ENCODE measurements around the gene FAM53A. TPM values are rescaled to one million over a fixed set of nuclear protein-coding genes. Genes with fewer than 3 reads are reported as not detected.
"Not testable (repeated sequence)": the region's sequence is repeated elsewhere in the genome, so short reads cannot be mapped to it uniquely, and the experiment has no call there.

FAM53A gene
- total RNA-seq, 1 donor from 2014 or later: 1.7 TPM

DNA sequence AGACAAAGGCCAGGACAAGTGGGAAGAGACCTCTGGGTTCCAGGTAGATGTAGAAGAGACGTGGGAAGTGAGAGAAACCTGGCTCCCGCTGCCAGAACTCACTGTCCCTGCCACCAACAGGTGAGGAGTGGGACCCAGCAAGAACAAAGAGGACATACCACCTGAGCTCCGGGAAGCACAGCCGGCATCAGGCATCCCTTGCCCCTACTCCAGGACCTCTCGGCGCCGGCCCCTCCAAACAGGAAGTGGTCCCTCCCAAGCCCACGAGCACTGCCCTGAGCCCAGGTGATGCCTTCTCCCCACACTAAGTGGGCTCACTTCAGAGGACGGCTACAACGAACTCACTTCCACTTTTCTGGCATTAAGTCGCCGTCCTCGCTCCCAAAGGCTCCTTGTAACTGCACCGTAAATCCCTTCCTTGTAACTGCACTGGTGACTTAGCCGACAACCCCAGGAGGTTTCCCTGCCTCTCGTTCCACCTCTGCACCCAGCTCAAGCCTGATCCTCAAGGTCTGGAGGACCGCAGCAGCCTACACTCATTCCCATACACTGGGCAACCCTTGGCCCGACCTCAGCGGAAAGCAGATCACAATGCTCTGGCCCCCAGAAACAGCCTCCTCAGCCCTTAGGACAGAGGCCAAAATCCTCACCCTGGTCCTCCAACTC lies 8.8 kb downstream of the FAM53A start:
- TF ChIP-seq, protein P1, sequence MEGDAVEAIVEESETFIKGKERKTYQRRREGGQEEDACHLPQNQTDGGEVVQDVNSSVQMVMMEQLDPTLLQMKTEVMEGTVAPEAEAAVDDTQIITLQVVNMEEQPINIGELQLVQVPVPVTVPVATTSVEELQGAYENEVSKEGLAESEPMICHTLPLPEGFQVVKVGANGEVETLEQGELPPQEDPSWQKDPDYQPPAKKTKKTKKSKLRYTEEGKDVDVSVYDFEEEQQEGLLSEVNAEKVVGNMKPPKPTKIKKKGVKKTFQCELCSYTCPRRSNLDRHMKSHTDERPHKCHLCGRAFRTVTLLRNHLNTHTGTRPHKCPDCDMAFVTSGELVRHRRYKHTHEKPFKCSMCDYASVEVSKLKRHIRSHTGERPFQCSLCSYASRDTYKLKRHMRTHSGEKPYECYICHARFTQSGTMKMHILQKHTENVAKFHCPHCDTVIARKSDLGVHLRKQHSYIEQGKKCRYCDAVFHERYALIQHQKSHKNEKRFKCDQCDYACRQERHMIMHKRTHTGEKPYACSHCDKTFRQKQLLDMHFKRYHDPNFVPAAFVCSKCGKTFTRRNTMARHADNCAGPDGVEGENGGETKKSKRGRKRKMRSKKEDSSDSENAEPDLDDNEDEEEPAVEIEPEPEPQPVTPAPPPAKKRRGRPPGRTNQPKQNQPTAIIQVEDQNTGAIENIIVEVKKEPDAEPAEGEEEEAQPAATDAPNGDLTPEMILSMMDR (IDR thresholded peaks at IDR 0.05): no peak
- no peak overlapping the region for H3K4me3 ChIP-seq
- no peaks in the 10 kb centered on the region for H3K36me3 ChIP-seq
- no peak overlapping the region for H3K27ac ChIP-seq
- intact Hi-C loops (cut with DNase I): no loop called here
- no peaks in the 10 kb centered on the region for H3K4me1 ChIP-seq
- ATAC-seq: no peak
- H3K27me3 ChIP-seq (ENCODE audit: low read depth): no peaks in the 10 kb centered on the region
- no peaks in the 10 kb centered on the region for H3K9me3 ChIP-seq
- no peak for DNase-seq

DNA sequence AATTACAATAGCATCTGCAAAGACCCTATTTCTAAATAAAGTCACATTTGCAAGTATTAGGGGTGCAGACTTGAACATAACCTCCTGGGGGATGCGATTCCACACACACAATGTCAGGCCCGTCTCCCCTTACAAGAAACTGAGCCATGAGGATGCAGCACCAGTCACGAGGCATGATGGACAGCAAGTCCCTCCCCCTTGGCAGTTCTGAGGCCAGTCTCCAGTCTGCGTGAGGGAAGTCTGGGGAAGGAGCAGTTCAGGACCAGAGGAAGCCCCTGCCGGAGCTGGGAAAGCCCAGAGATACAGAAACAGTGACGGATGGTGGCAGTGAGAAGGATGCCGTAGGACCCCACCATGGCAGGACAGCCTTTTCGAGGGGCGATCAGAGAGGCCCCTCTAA lies 9.4 kb downstream of the FAM53A start:
- H3K36me3 ChIP-seq: no peaks in the 10 kb centered on the region
- TF ChIP-seq, protein P1 (IDR thresholded peaks at IDR 0.05): no peak
- intact Hi-C loops (cut with DNase I): no loop called here
- ATAC-seq (no peak), DNase-seq (no peak)
- no peaks in the 10 kb centered on the region for H3K27me3 ChIP-seq (ENCODE audit: low read depth)
- no peak overlapping the region for H3K4me3 ChIP-seq
- no peaks in the 10 kb centered on the region for H3K4me1 ChIP-seq
- no peak overlapping the region for H3K27ac ChIP-seq
- no peaks in the 10 kb centered on the region for H3K9me3 ChIP-seq

DNA sequence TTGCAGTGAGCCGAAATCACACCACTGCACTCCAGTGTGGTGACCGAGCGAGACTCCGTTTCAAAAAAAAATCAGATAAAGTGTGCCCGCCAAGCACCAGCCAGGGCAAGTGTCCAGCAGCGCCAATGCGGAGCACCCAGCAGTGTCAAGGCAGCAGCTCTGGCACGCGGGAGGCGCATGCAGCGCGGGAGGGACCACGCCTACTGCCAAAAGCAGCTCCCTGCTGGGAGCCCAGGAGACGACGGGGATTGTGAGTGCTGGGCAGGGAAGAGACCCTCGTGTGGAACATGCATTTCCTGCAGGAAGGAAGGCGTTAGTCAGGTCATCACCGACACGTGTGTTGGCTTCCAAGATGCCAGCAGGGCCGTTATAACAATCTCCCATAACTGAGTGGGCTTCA lies 10.4 kb downstream of the FAM53A start:
- no peaks in the 10 kb centered on the region for H3K4me1 ChIP-seq
- TF ChIP-seq, protein P1 (IDR thresholded peaks at IDR 0.05): no peak
- ATAC-seq: no peak

DNA sequence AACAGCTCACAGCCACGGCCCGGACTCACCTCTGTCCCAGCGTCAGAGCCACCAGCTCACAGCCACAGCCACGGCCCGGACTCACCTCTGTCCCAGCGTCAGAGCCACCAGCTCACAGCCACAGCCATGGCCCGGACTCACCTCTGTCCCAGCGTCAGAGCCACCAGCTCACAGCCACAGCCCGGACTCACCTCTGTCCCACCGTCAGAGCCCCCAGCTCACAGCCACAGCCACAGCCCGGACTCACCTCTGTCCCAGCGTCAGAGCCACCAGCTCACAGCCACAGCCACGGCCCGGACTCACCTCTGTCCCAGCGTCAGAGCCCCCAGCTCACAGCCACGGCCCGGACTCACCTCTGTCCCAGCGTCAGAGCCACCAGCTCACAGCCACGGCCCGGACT lies 13.1 kb downstream of the FAM53A start:
- H3K36me3 ChIP-seq; H3K27ac ChIP-seq; intact Hi-C loops (cut with DNase I); H3K4me3 ChIP-seq; DNase-seq; H3K4me1 ChIP-seq; H3K9me3 ChIP-seq; ATAC-seq; H3K27me3 ChIP-seq (ENCODE audit: low read depth): not testable (repeated sequence)

More for the DNA sequence above, 10.4 kb downstream of the FAM53A start:
- intact Hi-C loops (cut with DNase I): no loop called here
- Histone ChIP-seq H3K4me3 (no peak overlapping the region), H3K27me3 (ENCODE audit: low read depth) (no peaks in the 10 kb centered on the region), H3K9me3 (no peaks in the 10 kb centered on the region), H3K36me3 (no peaks in the 10 kb centered on the region), H3K27ac (no peak overlapping the region)
- no peak for DNase-seq

DNA sequence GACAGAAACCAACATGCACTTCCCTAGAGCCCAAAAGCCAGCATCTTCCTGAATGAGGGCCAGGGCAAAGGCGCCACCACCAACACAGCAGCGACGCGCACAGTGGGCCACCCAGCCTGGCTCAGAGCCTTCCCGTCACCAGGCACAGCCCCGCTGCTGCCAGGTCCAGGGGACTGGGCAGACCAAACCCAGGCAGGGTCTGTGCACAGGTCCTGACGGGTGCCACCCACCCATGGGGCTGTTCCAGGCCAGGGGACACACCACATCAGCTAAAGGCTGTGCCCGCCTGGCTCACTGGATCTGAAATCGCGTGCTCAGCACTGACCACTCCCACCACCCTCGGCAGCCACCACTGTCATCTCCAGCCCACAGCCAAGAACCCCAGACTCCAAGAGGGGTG lies 13.8 kb downstream of the FAM53A start:
- Histone ChIP-seq H3K27ac (no peak overlapping the region), H3K4me1 (no peaks in the 10 kb centered on the region), H3K9me3 (no peaks in the 10 kb centered on the region), H3K4me3 (no peak overlapping the region), H3K36me3 (no peaks in the 10 kb centered on the region), H3K27me3 (ENCODE audit: low read depth) (no peaks in the 10 kb centered on the region)
- DNase-seq (no peak), ATAC-seq (no peak)
- TF ChIP-seq, protein P1 (IDR thresholded peaks at IDR 0.05): no peak
- intact Hi-C loops (cut with DNase I): no loop called here

DNA sequence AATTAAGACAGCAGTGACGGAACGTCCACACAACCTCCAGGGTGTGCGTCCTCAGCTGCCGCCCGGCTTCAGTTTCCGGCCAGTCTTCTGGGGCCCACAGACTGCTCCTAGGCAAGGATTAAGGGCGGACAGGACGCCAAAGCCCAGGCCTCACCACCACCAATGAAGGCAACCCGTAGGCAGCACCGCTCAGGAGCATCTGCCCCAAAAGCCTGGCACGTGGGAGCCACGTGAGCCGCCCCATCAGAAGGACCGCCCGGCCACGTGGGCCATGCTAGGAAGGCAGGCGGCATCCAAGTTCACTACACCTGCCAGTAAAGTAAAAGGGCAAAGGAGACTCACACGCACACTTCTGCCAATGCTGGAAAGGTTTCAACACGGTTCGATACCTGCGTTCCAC lies 14.3 kb downstream of the FAM53A start:
- TF ChIP-seq, protein P1 (IDR thresholded peaks at IDR 0.05): no peak
- Histone ChIP-seq H3K27me3 (ENCODE audit: low read depth) (no peaks in the 10 kb centered on the region), H3K9me3 (no peaks in the 10 kb centered on the region), H3K4me1 (no peaks in the 10 kb centered on the region), H3K36me3 (no peaks in the 10 kb centered on the region), H3K4me3 (no peak overlapping the region), H3K27ac (no peak overlapping the region)
- no peak for ATAC-seq
- no peak for DNase-seq
- intact Hi-C loops (cut with DNase I): no loop called here

Data from lower lobe of right lung (tissue), 2 donors.